ENCODE data around the gene WASHC4.
"Not testable (repeated sequence)": the region's sequence is repeated elsewhere in the genome, so short reads cannot be mapped to it uniquely, and the experiment has no call there.

WASHC4 gene

DNA sequence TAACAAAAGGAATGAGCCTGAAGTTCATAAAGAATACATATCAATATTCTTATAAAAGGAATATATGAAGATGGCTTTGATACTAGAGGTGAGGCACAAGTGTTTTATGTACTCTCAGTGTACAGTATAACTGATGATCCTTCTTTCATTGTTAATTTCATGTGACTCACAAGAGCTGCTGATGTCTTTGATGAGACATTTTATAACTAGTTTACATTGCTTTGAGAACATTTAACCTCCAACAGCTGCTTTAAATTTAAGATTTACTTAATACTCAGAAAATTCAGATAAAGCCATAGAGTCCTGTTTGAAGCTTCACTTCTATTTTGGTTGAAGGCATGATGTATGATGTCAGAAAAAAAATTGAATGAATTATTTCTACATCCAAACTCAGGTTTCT is 59.8 kb downstream of the WASHC4 start:
- no peak for DNase-seq

DNA sequence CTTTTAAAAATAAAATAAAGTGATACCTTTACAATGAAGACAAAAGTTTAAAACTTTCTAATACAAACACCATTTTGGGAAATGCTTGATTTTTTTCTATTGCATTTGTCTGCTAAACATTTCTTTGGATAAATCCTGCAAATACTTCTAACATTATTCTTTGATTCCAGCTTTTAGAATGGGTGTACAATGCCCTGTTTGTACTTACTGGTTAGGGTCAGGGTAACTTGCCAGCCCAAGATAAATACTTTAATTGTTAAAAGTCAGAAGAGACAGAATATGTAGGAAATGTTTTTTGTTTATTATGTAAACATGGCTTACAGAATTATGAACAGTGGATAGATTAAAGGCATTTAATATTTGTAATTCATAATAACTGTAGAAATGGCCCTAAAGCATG is 60.5 kb downstream of the WASHC4 start:
- DNase-seq = no peak

DNA sequence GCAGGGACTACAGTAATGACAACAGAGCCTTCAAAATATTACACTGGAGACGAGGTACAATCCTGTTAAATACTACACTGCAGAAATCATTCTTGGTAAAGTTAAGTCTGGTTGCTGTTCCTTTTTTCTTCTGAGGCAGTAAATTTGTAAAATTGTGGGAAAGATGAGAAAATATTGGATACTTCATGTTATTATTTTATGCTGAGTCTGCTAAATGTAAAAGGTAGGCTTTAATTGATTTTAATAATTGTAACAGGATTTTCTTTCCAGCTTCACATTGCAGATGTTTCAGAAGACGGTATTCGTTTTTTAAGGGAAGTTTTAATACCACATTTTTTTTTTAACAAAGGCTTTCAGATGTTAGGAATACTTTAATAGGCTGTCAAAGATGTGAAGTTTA is 62.6 kb downstream of the WASHC4 start:
- no peak for DNase-seq

DNA sequence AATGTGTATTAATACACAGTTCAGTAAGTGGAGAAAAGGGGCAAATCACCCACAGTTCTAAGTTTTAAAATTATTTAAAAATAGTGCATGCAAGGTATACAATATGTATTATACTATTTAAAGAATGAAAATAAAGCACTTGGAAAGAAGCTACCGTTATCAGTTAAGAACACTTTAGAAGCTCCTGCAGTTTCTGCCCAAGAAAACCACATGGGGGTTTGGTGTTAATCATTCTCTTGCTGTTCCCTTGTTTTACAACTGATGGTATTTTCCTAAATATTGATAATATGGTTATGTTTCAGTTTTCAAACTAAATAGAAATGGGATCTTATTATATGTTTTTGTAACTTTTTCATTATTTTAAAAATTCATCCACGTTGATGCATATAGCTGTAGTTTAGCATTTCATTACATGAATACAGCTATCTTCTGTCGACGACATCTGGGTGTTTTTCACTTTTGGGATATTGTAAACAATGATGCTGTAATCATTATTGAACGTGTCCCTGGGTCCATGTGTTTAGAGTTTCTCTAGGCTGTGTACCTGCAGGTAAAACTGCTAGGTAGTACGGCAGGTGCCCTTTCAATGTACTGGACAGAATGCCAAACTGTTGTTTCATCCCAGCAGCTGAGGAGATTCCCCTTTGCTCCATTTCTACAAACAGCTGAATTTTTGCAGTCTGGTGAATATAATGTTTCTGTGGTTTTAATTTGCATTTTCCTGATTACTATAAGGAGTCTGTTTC is 64.3 kb downstream of the WASHC4 start:
- DNase-seq = no peak

DNA sequence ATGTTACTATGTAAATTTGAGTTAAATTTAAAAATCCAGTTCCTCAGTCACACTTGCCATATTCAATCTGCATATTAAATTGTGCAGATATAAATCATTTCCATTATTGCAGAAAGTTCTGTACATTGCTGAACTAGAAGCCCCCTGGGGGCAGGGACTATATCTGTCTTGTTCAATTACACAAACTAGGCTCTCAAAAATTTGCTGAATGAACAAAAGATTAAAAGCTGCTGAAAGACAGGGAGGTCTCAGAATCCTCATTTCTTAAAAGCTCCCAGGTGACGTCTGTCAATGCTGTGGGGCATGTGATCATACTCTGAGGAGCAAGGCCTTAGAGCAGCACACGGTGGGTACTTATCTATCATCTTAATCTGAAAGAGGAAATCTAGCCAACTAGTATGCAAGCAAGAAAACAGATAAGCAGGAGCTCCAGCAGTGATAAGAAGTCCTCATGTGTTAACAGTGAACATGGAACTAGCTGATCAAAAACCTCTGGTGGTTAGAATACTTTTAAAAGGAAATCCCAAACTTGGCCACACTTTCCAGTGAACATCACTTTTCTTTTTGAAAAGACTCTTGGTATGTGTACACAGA is 68.0 kb downstream of the WASHC4 start:
- no peak for DNase-seq

DNA sequence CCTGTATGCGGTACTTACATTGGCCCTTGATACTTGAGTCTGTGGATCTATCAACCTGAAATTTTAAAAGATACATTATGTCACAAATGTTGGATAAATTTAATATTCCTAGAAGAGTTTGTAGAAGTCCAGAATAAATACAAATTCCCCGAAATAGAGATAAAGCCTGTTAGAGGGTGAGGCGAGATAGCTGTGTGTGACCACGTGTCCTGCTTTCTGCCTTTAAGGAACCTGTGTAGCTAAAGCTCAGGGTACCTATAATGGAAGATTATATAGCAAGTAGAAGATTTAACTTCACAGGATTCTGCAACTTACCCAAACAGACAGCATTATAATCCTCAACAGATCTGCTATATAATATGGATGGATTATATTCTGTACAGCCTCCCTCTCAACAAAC is 69.7 kb downstream of the WASHC4 start:
- no peak for DNase-seq

DNA sequence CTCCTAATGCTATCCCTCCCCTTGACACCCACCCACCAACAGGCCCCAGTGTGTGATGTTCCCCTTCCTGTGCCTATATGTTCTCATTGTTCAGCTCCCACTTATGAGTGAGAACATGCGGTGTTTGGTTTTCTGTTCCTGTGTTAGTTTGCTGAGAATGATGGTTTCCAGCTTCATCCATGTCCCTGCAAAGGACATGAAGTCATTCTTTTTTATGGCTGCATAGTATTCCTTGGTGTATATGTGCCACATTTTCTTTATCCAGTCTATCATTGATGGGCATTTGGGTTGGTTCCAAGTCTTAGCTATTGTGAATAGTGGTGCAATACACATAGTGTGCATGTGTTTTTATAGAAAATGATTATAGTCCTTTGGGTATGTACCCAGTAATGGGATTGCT is 71.6 kb downstream of the WASHC4 start:
- DNase-seq = not testable (repeated sequence)

DNA sequence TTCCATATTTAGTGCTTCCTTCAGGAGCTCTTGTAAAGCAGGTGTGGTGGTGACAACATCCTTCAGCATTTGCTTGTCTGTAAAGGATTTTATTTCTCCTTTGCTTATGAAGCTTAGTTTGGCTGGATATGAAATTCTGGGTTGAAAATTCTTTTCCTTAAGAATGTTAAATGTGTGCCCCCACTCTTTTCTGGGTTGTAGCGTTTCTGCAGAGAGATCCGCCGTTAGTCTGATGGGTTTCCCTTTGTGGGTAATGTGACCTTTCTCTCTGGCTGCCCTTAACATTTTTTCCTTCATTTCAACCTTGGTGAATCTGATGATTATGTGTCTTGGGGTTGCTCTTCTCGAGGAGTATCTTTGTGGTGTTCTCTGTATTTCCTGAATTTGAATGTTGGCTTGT is 75.9 kb downstream of the WASHC4 start:
- not testable (repeated sequence) for DNase-seq

DNA sequence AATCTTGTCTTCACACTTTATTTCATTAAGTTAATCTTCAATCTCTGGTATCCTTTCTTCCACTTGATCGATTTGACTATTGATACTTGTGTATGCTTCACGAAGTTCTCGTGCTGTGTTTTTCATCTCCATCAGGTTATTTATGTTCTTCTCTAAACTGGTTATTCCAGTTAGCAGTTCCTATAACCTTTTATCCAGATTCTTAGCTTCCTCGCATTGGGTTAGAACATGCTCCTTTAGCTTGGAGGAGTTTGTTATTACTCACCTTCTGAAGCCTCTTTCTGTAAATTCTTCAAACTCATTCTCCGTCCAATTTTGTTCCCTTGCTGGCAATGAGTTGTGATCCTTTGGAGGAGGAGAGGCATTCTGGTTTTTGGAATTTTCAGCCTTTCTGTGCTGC is 76.4 kb downstream of the WASHC4 start:
- not testable (repeated sequence) for DNase-seq

DNA sequence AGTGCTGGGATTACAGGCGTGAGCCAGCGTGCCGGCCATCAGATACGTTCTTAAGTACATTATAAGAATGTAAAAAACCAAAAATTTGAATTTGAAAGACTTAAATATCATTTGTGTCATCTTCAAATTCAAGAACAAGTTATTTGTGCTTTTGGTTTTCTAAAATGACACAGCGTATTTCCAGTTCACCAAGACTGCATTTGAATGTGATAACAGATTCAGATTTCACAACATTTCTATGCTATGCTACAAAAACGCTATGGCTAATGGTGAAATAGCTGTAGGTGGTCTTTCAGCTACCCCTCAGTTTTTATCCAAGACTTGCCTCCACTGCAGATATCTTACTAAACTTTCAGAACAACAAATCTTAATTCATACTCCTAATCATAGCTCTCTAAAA is 81.8 kb downstream of the WASHC4 start:
- no peak for DNase-seq

DNA sequence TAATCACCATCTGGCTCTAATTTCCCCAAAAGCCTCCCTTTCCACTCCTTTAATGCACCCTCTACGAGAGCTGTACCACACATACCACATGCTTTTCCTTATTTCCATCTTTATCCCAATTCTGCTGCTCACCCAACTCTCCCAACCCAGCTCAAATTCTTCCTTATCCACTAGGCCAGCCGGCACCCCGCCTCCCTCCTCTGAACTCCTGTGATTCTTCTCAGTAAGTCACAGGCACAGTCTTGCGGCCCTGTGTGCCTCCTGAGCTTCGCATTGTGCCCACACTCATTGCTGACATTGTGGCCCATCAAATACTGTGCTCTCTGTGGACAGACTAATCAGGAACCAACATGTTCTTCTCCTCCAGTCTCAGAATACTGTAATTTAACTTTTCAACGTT is 83.0 kb downstream of the WASHC4 start:
- no peak for DNase-seq

DNA sequence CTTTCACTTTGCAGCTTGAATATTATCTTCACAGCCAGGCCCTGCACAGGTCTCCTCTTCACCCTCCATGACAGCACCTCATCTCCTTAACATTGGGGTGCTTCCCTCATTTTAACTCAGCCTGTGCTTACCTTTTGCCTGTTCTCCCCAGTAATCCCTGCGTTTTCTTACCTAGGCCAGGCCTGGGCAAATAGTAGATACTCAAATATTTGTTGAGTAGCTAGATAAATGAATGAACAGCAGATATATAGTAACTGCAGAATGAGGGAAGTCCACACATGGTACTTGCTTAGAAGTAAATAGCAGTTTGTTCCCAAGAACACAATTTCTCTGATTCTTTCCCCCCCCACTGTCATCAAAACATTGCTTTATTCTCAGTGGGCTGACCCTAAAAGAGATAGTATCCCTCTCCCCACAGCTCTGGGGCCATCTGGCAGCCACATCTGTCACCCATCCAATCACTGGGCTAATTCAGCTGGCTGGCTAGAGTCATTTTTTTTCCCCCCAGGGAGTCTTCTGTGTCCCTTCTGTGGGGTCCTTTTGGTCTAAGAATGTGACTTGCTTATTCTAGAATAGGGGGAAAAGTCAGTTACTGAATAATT is 85.2 kb downstream of the WASHC4 start:
- DNase-seq = no peak

DNA sequence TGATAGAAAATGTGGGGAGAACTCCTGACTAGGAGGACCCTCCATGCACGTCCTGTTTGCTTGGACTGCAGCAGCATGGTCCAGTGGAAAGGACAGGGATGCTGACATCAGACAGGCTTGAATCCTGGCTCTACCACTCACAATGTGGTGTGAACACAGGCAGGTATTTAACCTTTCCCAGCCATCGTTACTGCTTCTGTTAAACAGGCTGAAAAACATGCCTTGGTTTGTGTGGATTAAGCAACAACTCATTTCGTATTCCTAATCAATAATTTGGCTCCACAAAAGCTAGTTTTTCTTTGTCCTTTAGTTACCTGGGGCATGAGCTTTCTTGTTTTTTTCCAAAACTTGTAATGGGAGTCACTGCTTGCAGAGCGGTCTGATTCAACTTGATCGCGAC is 87.4 kb downstream of the WASHC4 start:
- DNase-seq = no peak

DNA sequence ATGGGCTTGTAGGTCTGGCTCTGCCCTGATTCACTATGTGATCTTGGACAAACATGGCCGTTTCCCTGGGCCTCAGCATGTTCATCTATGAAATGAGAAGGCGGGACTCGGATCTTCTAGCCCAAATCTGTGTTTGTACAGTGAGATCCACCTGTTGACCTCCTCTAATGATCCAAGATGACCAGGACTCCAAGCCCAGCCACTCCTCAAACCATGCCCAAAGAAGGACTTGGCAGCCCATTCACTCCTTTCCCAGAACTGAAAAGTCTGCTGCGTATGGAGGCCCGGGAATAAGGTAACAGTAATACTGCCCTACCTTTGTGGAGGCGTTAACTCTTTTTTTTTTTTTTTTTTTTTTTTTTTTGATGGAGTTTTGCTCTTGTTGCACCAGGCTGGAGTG is 88.6 kb downstream of the WASHC4 start:
- DNase-seq = no peak

DNA sequence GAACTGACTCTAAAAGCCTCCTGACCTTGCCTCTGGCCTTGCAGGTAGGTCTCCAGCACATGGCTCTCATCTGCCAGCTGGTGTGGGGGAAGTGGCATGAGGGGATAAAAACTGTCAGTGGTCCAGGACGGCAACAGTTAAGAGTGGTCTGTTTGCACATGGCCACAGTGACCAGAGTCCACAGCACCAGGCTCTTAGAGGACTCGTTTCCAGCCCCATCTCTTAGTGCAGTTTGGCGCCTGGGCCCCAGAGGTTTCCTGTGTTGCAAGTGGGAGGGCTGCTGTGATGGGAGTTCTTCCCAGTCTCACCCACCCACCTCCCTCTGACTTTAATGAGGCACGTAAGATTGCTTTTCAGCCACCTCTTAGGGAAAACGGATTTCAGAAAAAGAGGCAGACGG is 91.4 kb downstream of the WASHC4 start:
- DNase-seq = no peak

DNA sequence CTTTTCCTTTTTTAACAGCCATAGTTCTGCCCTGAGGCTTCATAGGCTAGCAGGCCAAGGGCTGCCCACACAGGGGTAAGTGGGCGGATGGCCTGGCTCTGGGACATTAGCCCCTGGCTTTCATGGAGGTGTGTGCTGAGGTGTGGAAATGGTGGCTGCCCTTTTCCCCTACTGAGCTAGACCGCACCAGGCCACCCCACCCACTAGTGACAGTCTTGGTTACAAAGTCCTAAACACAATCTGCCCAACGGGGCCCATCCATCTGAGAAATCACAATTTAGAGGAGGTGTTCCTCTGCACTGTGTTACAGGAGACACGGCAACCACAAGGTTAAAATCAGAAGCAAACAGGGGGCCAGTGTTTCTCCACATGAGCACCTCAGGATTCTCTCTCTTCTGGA is 92.9 kb downstream of the WASHC4 start:
- no peak for DNase-seq

DNA sequence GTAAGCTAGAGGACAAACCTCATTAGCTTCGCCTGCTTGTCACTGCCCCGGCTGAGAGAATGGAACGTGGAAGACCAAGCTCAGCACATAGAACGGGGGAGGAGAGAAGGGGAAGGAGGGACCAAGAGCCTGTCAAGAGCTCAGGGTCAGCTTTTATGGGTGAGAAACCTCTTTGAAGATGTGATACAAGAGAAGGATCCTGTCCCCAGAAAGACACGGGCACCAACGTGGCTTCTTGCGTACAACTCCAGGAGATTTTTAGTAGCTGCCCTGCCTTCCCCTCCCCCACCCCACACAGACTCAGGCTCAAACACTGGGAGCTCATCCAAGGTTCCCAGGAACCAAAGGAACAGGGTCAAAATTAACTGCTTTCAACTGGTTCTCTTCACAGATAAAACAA is 93.8 kb downstream of the WASHC4 start:
- DNase-seq = no peak

DNA sequence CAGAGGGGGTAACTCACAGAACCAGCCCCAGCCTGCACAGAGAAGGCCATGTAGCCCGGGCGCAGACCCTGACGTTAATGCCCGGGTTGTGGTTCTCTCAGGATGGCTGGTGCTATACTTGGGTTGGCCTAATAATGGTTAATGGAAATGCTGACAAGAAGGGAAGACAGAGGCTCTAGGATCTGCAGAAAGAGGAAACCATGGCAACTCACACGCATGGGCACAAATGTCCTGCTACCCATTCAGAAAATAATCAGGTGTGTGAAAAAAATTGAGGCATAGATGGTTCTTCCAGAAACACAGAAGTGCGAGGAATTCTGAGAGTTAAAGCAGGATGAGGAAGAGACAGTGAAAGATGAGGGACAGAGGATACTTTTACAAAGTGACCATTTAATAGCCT is 94.7 kb downstream of the WASHC4 start:
- DNase-seq = no peak

DNA sequence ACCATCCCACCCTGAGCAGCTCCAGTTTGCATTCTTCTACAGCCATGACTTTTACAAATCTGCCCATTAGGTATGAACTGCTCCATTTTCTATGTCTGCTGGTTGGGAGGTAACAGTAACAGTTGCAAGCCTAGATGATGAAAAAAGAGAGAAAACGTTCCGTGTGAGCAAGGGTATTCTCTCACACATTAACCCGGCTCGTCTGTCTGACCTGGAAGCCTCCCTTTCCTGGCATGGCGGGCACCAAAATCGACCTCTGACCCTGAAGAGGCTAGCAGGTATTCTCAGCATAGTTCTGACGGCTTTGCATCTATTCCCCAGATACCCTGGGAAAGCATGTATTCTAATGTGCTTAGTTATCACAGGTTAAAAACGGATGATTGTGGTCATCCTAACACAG is 96.6 kb downstream of the WASHC4 start:
- DNase-seq = no peak

DNA sequence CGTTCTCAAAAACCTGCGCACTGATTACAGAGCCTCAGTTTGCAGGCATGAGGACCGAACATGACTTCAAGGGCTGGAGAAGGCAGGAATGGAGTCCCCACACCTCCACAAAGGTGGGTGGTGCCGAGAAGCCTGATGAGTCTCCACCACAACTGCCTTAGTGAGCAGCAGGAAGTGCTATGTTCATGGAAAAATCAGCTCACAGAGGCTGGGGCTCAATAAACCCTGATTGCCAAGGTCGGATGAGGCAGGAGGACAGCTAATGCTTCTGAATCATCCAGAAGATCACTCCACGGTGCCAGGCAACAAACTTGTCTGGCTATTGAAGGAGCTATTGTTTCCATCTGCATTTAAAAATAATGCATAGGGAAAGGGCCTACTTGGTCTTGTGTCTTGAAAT is 97.4 kb downstream of the WASHC4 start:
- DNase-seq = no peak

DNA sequence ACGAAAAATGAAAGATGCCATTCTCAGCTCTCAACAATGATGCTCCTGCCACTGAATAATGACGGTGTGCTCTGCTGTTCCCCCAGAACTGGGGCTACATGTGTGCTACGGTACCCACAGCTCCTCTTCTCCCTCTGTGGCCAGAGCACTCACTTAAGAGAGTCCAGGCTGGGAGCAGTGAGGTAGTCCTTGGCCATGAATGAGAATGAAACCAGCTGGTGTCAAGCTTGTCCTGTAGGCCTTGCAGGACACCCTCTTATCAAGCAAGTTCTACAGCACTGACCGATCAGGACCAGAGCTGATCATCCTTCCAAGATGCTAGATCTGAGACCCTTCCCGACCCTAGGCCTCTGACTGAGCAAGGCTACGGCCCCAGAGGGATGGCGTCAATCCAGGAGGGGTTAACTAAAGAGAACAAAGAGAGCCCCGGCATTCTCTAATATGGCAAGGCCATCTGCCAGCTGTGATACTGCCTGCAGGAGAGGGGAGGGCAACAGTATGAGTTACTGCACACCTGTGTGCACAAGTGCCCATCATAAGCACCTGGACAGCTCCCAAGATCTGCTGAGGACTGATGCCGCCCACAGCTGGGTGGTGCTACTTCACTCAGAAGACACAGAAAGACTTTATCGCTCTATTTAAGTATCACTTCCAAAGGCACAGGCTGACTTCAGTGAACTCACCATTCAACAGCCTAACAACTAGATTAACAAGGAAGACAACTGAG is 98.0 kb downstream of the WASHC4 start:
- DNase-seq = no peak

DNA sequence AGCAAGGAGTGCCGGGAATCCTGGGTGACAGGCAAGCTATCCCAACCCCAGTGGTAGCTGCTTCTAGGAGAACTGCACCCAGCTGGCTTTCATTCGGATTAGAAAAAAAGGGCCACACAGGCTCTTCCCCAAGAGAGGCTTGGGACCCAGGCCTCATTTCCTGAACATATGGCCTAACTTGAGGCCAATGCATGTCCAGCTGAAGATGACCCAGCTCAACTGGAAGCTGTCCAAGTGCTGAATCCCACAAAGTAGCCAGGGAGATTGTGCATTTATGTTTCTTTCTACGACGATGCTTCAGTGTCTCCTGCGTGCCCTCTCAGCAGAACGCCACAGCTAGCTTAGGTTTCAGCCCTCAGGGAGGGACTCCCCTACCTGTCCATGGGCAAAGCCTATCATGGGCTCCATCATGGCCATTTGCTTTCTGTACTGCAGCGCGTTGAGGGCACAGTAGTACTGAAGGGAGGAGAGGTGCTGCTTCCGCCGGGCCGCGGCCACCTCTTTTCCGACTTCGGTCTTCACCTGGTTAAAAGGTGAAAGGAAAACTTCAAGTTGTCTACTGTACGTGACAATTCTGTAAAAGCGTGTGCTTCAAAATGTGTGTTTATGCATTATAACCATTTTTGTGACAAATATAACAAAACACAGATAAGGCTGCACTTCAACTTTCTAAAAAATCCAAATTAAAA is 99.3 kb downstream of the WASHC4 start:
- DNase-seq = no peak

DNA sequence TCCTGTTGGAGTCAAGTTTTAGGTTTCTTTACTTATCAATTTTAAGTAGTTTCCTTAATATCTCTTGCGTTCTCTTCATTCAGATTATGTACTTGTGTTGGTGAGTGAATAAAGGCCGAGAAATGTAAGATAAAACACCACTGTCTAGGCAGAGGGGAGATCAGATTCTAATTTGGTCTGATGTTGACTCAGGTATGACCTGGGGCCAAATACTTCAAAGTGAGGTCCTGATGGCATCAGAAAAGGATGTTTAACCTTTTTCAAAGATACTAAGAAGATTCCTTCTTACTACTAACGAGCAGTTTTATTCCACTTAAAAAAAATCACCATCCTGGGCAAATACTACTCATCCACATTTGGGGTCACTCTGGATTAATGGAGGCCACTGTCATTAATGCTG is 101.6 kb downstream of the WASHC4 start:
- no peak for DNase-seq
